K562 (cell line): ENCODE measurements around the gene GRIK1. TPM values are rescaled to one million over a fixed set of nuclear protein-coding genes. Genes with fewer than 3 reads are reported as not detected.

Experiments used
- ATAC-seq: fragments of 200-7000 bp; cut with Tn5 transposase; 3 replicates; pipeline ENCODE4 v1.9.1; 2020; ENCODE audit warnings: moderate library complexity
- BruUV-seq: library from RNA; stranded (reverse); fragments of 400-500 nt; replicated peaks from 2 replicates; lab custom pipeline; 2021; lab: Mats Ljungman, UMichigan
- CTCF ChIA-PET: fragments of 300-600 bp; formaldehyde crosslinking; extraction: SDS; loops from one replicate; lab custom pipeline; 2021; ENCODE audit warnings: low intra/inter-chr PET ratio; lab: Yijun Ruan, JAX
- POLR2A ChIA-PET: fragments of 300-600, 350-650 bp; sonication (Branson Sonifier 250); formaldehyde crosslinking; extraction: SDS; loops from one replicate; lab custom pipeline; 2021; ENCODE audit warnings: antibody characterized with exemption, inconsistent platforms; lab: Yijun Ruan, JAX
- DNase-seq, 4 experiments: peaks; one replicate each; pipeline versions ENCODE4 v3.0.0 to v3.0.0-alpha.2; 2011 to 2018; ENCODE audit warnings: low spot score in 3 of 4, mixed read lengths in 3 of 4; ENCODE audit errors: extremely low read depth in 1 of 4
- FAIRE-seq: peaks from 2 replicates; lab custom pipeline; 2011; peaks lifted over from hg19 to GRCh38; lab: Jason Lieb, UNC
- H2AFZ ChIP-seq: 2 replicates; pipeline ENCODE4 v1.6.0; 2011; ENCODE audit warnings: low read depth, low read length, control low read depth, inconsistent platforms
- H3K27ac ChIP-seq: fragments of 200-600 bp; 3 replicates; pipeline ENCODE4 v1.8.0; 2011; ENCODE audit warnings: low read depth, mild to moderate bottlenecking, control low read depth, inconsistent platforms, low read length, moderate library complexity, mixed read lengths; ENCODE audit errors: extremely low read depth
- H3K27me3 ChIP-seq, 2 experiments: fragments of 300-600 bp in 1 of 2; 2 replicates in 1 of 2; 3 replicates in 1 of 2; pipeline versions ENCODE4 v1.6.0 to v1.8.0; 2011; ENCODE audit warnings: inconsistent platforms in 2 of 2, low read length in 2 of 2, mild to moderate bottlenecking in 1 of 2, mixed read lengths in 1 of 2, moderate library complexity in 1 of 2; ENCODE audit not compliant: control insufficient read depth in 2 of 2, insufficient read depth in 2 of 2
- H3K36me3 ChIP-seq: fragments of 300-600 bp; 3 replicates; pipeline ENCODE4 v1.8.0; 2011; ENCODE audit warnings: mild to moderate bottlenecking, low read length, inconsistent platforms; ENCODE audit not compliant: control insufficient read depth, insufficient read depth
- H3K4me1 ChIP-seq, 2 experiments: fragments of 200-600 bp in 1 of 2; replicated peaks in 1 of 2; 2 replicates in 1 of 2; 3 replicates in 1 of 2; pipeline versions ENCODE4 v1.5.1 to v1.8.0; 2011; ENCODE audit warnings: inconsistent platforms in 2 of 2, low read length in 2 of 2, mild to moderate bottlenecking in 1 of 2, mixed read lengths in 1 of 2, moderate library complexity in 1 of 2; ENCODE audit not compliant: control insufficient read depth in 2 of 2, insufficient read depth in 2 of 2
- H3K4me2 ChIP-seq: 2 replicates; pipeline ENCODE4 v1.6.1; 2011; ENCODE audit warnings: low read length, control low read depth, inconsistent platforms, mixed read lengths; ENCODE audit not compliant: insufficient read depth
- H3K4me3 ChIP-seq: fragments of 200-600 bp; sonication (generic), shearing (Covaris generic); 2 replicates; pipeline ENCODE4 v1.5.1; 2016; ENCODE audit warnings: control low read depth, inconsistent platforms
- H3K79me2 ChIP-seq: fragments of 200-600 bp; 3 replicates; pipeline ENCODE4 v1.8.0; 2011; ENCODE audit warnings: low read length, inconsistent platforms; ENCODE audit not compliant: control insufficient read depth, insufficient read depth
- H3K9ac ChIP-seq, 2 experiments: 2 replicates each; pipeline versions ENCODE4 v1.6.0 to v1.6.1; 2011; ENCODE audit warnings: low read depth in 2 of 2, low read length in 2 of 2, control low read depth in 1 of 2, inconsistent platforms in 1 of 2, mild to moderate bottlenecking in 1 of 2, mixed read lengths in 1 of 2; ENCODE audit not compliant: insufficient read depth in 1 of 2
- H3K9me1 ChIP-seq: one replicate; pipeline ENCODE4 v1.6.0; 2011; ENCODE audit warnings: inconsistent platforms, mild to moderate bottlenecking, low read length, moderate library complexity; ENCODE audit not compliant: control insufficient read depth, insufficient read depth
- H3K9me3 ChIP-seq: replicated peaks from 2 replicates; pipeline ENCODE4 v1.5.1; 2011; ENCODE audit warnings: low read depth, low read length, inconsistent platforms; ENCODE audit not compliant: control insufficient read depth, insufficient read depth
- H4K20me1 ChIP-seq: replicated peaks from 2 replicates; pipeline ENCODE4 v1.6.1; 2011; ENCODE audit warnings: low read length, inconsistent platforms, mixed read lengths; ENCODE audit not compliant: control insufficient read depth, insufficient read depth
- DMBX1 ChIP-seq: fragments of 250-450 bp; sonication (Bioruptor Pico); IDR thresholded peaks from 2 replicates; pipeline ENCODE4 v1.8.0; 2022; ENCODE audit warnings: inconsistent platforms, mild to moderate bottlenecking, moderate library complexity, borderline replicate concordance
- DPF2 ChIP-seq: fragments of 450-650 bp; IDR thresholded peaks from 2 replicates; pipeline ENCODE4 v1.6.1; 2016
- E2F6 ChIP-seq, 2 experiments: IDR thresholded peaks; 2 replicates each; pipeline ENCODE4 v1.6.1; 2011; ENCODE audit warnings: borderline replicate concordance in 1 of 2, control low read depth in 1 of 2, low read depth in 1 of 2, low read length in 1 of 2, mild to moderate bottlenecking in 1 of 2, mixed read lengths in 1 of 2, moderate library complexity in 1 of 2; ENCODE audit not compliant: insufficient read depth in 1 of 2, insufficient read length in 1 of 2, poor library complexity in 1 of 2, severe bottlenecking in 1 of 2; ENCODE audit errors: extremely low read depth in 1 of 2
- ID3 ChIP-seq, 2 experiments: fragments of 250-450 bp in 1 of 2; fragments of 450-650 bp in 1 of 2; sonication (Bioruptor Pico) in 1 of 2; IDR thresholded peaks; 2 replicates each; pipeline versions ENCODE4 v1.6.1 to v1.8.0; 2016 to 2021; ENCODE audit warnings: mild to moderate bottlenecking in 2 of 2, moderate library complexity in 2 of 2, missing compliant biosample characterization in 1 of 2, missing genetic modification characterization in 1 of 2
- NELFE ChIP-seq: IDR thresholded peaks from 2 replicates; pipeline ENCODE4 v1.6.1; 2011; ENCODE audit warnings: mild to moderate bottlenecking; ENCODE audit not compliant: insufficient read depth, insufficient read length
- NFE2 ChIP-seq: IDR thresholded peaks from 2 replicates; pipeline ENCODE4 v1.6.1; 2014; ENCODE audit warnings: antibody characterized with exemption, low read depth
- TCF15 ChIP-seq: fragments of 250-450 bp; sonication (Bioruptor Pico); IDR thresholded peaks from 2 replicates; pipeline ENCODE4 v1.8.0; 2022; ENCODE audit warnings: moderate library complexity, mild to moderate bottlenecking, inconsistent platforms
- TFAM ChIP-seq: fragments of 250-450 bp; sonication (Bioruptor Pico); conservative IDR thresholded peaks from 2 replicates; pipeline ENCODE4 v1.5.0; 2021; ENCODE audit warnings: mild to moderate bottlenecking, moderate library complexity
- ZNF174 ChIP-seq: fragments of 250-450 bp; sonication (Bioruptor Pico); IDR thresholded peaks from 2 replicates; pipeline ENCODE4 v1.4.0; 2020; ENCODE audit warnings: mild to moderate bottlenecking
- ZNF592 ChIP-seq: fragments of 450-650 bp; IDR thresholded peaks from 2 replicates; pipeline ENCODE4 v1.6.1; 2017; ENCODE audit warnings: antibody characterized with exemption, mild to moderate bottlenecking
- WGBS: fragments of 100-300 bp; shearing (Covaris generic); methylation state at CpG from one replicate; pipeline ENCODE4 v1.1.6; 2016; ENCODE audit warnings: low coverage, mixed read lengths; ENCODE audit not compliant: insufficient coverage; ENCODE audit errors: missing lambda C conversion rate; 5-methylcytosine and 5-hydroxymethylcytosine counted together
- in situ Hi-C: fragments of 300-500 bp; cut with MboI; formaldehyde crosslinking; loops from 4 replicates; pipeline ENCODE4 v1.15.0; 2018; ENCODE audit warnings: inconsistent platforms, mixed read lengths
- intact Hi-C: fragments of 100-400 bp; cut with micrococcal nuclease; formaldehyde crosslinking; loops from 2 replicates; pipeline ENCODE4 v1.14.2; 2022
- polyA plus RNA-seq, 8 experiments: library from polyadenylated mRNA; depleted of rRNA in 4 of 8; stranded (reverse) in 5 of 8; unstranded in 3 of 8; fragments of >200 nt; fragmentation: Nextera tagmentation in 2 of 8; fragmentation: Illumina TruSeq in 1 of 8; extraction: Ambion mirVana in 2 of 8; extraction: Trizol in 1 of 8; gene quantifications; 2 replicates each; pipeline versions ENCODE4 v1.2.1 to v1.2.3, GENCODE V29; 2011 to 2014; ENCODE audit warnings: inconsistent platforms in 1 of 8, missing spikeins in 1 of 8
- total RNA-seq, 7 experiments: library from RNA; depleted of rRNA in 6 of 7; stranded (reverse); fragments of >200 nt in 6 of 7; fragmentation: Illumina TruSeq in 2 of 7; extraction: Trizol in 2 of 7; gene quantifications; 2 replicates each; pipeline versions ENCODE4 v1.2.1 to v1.2.3, GENCODE V29; 2011 to 2021; ENCODE audit warnings: low replicate concordance in 1 of 7
- TF ChIP-seq, protein P1 (sequence below): fragments of 250-450 bp; sonication (Bioruptor Pico); IDR thresholded peaks from 2 replicates; pipeline ENCODE4 v1.4.0; 2020; ENCODE audit warnings: mild to moderate bottlenecking, moderate library complexity
- TF ChIP-seq, protein P2 (sequence below): sonication (generic); IDR thresholded peaks from 2 replicates; pipeline ENCODE4 v1.6.1; 2016

The GRIK1 gene
- total and polyA plus RNA-seq, 9 of the 15 experiments (the other 6 are each of a cell fraction or from before 2014, with no cell fraction given), result 0.17 to 2.8 (median 0.53) TPM

DNA sequence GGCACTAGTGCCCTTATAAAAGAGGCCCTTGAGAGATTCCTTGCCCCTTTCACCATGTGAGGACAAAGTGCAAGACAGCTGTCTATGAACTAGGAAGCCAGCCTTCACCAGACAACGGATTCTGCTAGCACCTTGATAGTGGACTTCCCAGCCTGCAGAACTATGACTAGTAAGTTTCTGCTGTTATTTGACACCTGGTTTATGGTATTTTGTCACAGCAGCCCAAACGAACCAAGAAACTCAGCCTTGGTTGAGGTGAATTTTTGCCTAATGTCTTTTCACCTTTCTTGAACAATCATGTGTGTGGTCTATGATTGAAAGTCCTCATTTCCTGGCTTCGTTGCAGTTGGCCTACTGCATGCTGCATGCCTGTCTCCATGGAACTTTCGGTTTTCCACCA is 302.2 kb downstream of the GRIK1 start:
- Histone ChIP-seq H3K9me3 (peaks cover 15% of the 10 kb centered on the region), H3K9me1 (no peaks in the 10 kb centered on the region), H3K27me3 (no peaks in the 10 kb centered on the region), H3K36me3 (peaks cover 13% of the 10 kb centered on the region), H3K4me1 (peaks cover 8 to 68% of the 10 kb centered on the region in 2 experiments), H3K4me3 (no peak overlapping the region), H3K79me2 (no peaks in the 10 kb centered on the region), H3K27ac (peak overlapping the region; percentile 22; the same call in 2 of the 3 replicates), H3K4me2 (0 out of 2 replicates have a peak overlapping the region, but pooled peaks have one; percentile 13), H2AFZ (peak overlapping the region; percentile 57), H3K9ac (no peak overlapping the region), H4K20me1 (no peaks in the 10 kb centered on the region)
- in situ Hi-C loops (loop anchor here (5.0 kb wide), 1 partner anchor 330 kb away; no protein-coding TSS in a partner anchor), intact Hi-C loops (no loop called here)
- ChIA-PET CTCF (no interaction called here), POLR2A (no interaction called here)
- DNase-seq, result peak in 1 of 4 experiments; percentile 59
- BruUV-seq, result no TSS peak
- no peak for FAIRE-seq
- 58% methylated on average over 4 of the region's 4 CpGs for WGBS
- ATAC-seq, result no peak
- TF ChIP-seq, protein P1, sequence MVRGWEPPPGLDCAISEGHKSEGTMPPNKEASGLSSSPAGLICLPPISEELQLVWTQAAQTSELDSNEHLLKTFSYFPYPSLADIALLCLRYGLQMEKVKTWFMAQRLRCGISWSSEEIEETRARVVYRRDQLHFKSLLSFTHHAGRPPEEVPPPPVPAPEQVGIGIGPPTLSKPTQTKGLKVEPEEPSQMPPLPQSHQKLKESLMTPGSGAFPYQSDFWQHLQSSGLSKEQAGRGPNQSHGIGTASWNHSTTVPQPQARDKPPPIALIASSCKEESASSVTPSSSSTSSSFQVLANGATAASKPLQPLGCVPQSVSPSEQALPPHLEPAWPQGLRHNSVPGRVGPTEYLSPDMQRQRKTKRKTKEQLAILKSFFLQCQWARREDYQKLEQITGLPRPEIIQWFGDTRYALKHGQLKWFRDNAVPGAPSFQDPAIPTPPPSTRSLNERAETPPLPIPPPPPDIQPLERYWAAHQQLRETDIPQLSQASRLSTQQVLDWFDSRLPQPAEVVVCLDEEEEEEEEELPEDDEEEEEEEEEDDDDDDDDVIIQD (CRISPR knock-in tag), result 0 out of 2 replicates have a peak, but pooled peaks have one; percentile 19
- no peak for TF ChIP-seq ZNF174 (CRISPR knock-in tag)
- 0 out of 2 replicates have a peak, but pooled peaks have one; percentile 15 for TF ChIP-seq DPF2
- no peak for TF ChIP-seq TCF15 (CRISPR knock-in tag)
- no peak for TF ChIP-seq NELFE
- no peak for TF ChIP-seq ID3 (CRISPR knock-in tag; IDR thresholded peaks at IDR 0.05)
- 0 out of 2 replicates have a peak, but pooled peaks have one; percentile 62 for TF ChIP-seq ID3 (tag; IDR thresholded peaks at IDR 0.05)
- TF ChIP-seq, protein P2, sequence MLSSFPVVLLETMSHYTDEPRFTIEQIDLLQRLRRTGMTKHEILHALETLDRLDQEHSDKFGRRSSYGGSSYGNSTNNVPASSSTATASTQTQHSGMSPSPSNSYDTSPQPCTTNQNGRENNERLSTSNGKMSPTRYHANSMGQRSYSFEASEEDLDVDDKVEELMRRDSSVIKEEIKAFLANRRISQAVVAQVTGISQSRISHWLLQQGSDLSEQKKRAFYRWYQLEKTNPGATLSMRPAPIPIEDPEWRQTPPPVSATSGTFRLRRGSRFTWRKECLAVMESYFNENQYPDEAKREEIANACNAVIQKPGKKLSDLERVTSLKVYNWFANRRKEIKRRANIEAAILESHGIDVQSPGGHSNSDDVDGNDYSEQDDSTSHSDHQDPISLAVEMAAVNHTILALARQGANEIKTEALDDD, result peak; percentile 60; the same call in 1 of the 2 replicates
- TF ChIP-seq NFE2, result peak; percentile 36; the same call in 1 of the 2 replicates
- peak in 1 of 2 experiments; percentile 29 for TF ChIP-seq E2F6 (IDR thresholded peaks at IDR 0.05; ENCODE audit: borderline replicate concordance in 1 of 2, extremely low read depth in 1 of 2, insufficient read depth in 1 of 2, insufficient read length in 1 of 2, low read depth in 1 of 2, low read length in 1 of 2, poor library complexity in 1 of 2, severe bottlenecking in 1 of 2)
- TF ChIP-seq TFAM (CRISPR knock-in tag), result no peak
- peak; percentile 80 for TF ChIP-seq ZNF592
- peak; percentile 64; the same call in 1 of the 2 replicates for TF ChIP-seq DMBX1
